Measurements from ENCODE around the gene ATP4B. TPM values are rescaled to one million over a fixed set of nuclear protein-coding genes. Genes with fewer than 3 reads are reported as not detected.
A peak's percentile ranks its signal among the peaks of the same experiment; 100 is the strongest.

ATP4B gene
- polyA plus RNA-seq, 2 of the 4 experiments (the other 2 are of a cell fraction), result not detected

- Histone ChIP-seq H3K4me3 (no peak overlapping the region), H3K4me1 (peaks cover 9% of the 10 kb centered on the region), H3K9me3 (peaks cover 17% of the 10 kb centered on the region), H3K27ac (no peak overlapping the region; a peak in 1 of 6 replicates), H3K4me2 (no peak overlapping the region)
- WGBS (ENCODE audit: missing lambda C conversion rate), result 95% methylated on average over 13 of the region's 13 CpGs
- FAIRE-seq (no peak), ATAC-seq (no peak), DNase-seq (ENCODE audit: low read depth in 1 of 2, low spot score in 1 of 2) (no peak)
- ChIA-PET POLR2A (no interaction called here), CTCF (no interaction called here)
- TF ChIP-seq KDM5A (IDR thresholded peaks at IDR 0.05) (no peak), MYC (IDR thresholded peaks at IDR 0.05; ENCODE audit: borderline replicate concordance, low read length) (no peak), CBX2 (IDR thresholded peaks at IDR 0.05; ENCODE audit: borderline replicate concordance, low read depth) (no peak), USF2 (IDR thresholded peaks at IDR 0.05) (no peak), SREBF2 (IDR thresholded peaks at IDR 0.05) (no peak), MAZ (IDR thresholded peaks at IDR 0.05; ENCODE audit: borderline replicate concordance, low read depth, low read length) (no peak), E2F6 (IDR thresholded peaks at IDR 0.05; ENCODE audit: borderline replicate concordance, low read depth) (no peak), JUN (IDR thresholded peaks at IDR 0.05) (no peak), MAFK (IDR thresholded peaks at IDR 0.05; ENCODE audit: partially characterized antibody) (no peak), CTCF (IDR thresholded peaks at IDR 0.05) (no peak), POLR2A (IDR thresholded peaks at IDR 0.05; ENCODE audit: low read length) (no peak), ATOH8 (CRISPR knock-in tag; IDR thresholded peaks at IDR 0.05; ENCODE audit: low read depth) (no peak)
Measured at GRCh38 chr13:113648216-113648610, 9.8 kb downstream of the ATP4B start.

GRCh38 chr13:113647351-113648215, 10.4 kb downstream of the ATP4B start:
- peak overlapping the region; percentile 34 for H3K4me2 ChIP-seq
- 70% methylated on average over 35 of the region's 42 CpGs for WGBS (ENCODE audit: missing lambda C conversion rate)
- peak; percentile 5 to 79 for DNase-seq (ENCODE audit: low read depth in 1 of 2, low spot score in 1 of 2)
- FAIRE-seq, result no peak
- peaks cover 20% of the 10 kb centered on the region for H3K9me3 ChIP-seq
- ChIA-PET POLR2A (no interaction called here), CTCF (interaction anchor here (1.6 kb wide), 1 partner anchor 11 kb away, joined by 4 read pairs; no protein-coding TSS in a partner anchor)
- peak; percentile 77 to 78 for ATAC-seq
- H3K4me3 ChIP-seq, result no peak overlapping the region
- H3K27ac ChIP-seq, result peak overlapping the region; percentile 36 to 74; a peak in 4 of 6 replicates
- TF ChIP-seq E2F6 (IDR thresholded peaks at IDR 0.05; ENCODE audit: borderline replicate concordance, low read depth) (peak; percentile 96), RAD21 (conservative IDR thresholded peaks at IDR 0.05 in 1 of 2, IDR thresholded peaks at IDR 0.05 in 1 of 2) (no peak), FOSL2 (IDR thresholded peaks at IDR 0.05) (no peak), FOSL2 (CRISPR knock-in tag; IDR thresholded peaks at IDR 0.05) (0 out of 2 replicates have a peak, but pooled peaks have one; percentile 32), HES2 (IDR thresholded peaks at IDR 0.05) (no peak), EHF (CRISPR knock-in tag; IDR thresholded peaks at IDR 0.05) (no peak), HOXB5 (CRISPR knock-in tag; IDR thresholded peaks at IDR 0.05) (no peak), ZSCAN20 (CRISPR knock-in tag; IDR thresholded peaks at IDR 0.05) (no peak), MAX (IDR thresholded peaks at IDR 0.05) (peak; percentile 94)
- peaks cover 9% of the 10 kb centered on the region for H3K4me1 ChIP-seq
